Measurements from ENCODE around the gene HNRNPA1.
"Not testable (repeated sequence)": the region's sequence is repeated elsewhere in the genome, so short reads cannot be mapped to it uniquely, and the experiment has no call there.

DNA sequence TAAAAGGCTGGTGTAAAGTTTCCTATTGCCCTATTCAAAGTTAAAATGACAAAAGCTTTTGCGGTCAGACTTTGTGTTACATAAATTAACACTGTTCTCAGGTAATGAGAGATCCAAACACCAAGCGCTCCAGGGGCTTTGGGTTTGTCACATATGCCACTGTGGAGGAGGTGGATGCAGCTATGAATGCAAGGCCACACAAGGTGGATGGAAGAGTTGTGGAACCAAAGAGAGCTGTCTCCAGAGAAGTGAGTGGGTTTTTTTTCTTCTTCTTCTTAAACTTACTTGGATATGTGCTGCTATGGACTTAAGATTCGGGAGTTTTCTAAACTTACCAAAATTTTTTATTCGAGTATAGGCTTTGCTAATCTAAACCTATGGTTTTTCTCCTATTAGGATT, 1.2 kb downstream of the HNRNPA1 start:
- TF ChIP-seq, protein P1, sequence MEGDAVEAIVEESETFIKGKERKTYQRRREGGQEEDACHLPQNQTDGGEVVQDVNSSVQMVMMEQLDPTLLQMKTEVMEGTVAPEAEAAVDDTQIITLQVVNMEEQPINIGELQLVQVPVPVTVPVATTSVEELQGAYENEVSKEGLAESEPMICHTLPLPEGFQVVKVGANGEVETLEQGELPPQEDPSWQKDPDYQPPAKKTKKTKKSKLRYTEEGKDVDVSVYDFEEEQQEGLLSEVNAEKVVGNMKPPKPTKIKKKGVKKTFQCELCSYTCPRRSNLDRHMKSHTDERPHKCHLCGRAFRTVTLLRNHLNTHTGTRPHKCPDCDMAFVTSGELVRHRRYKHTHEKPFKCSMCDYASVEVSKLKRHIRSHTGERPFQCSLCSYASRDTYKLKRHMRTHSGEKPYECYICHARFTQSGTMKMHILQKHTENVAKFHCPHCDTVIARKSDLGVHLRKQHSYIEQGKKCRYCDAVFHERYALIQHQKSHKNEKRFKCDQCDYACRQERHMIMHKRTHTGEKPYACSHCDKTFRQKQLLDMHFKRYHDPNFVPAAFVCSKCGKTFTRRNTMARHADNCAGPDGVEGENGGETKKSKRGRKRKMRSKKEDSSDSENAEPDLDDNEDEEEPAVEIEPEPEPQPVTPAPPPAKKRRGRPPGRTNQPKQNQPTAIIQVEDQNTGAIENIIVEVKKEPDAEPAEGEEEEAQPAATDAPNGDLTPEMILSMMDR (IDR thresholded peaks at IDR 0.05), result not testable (repeated sequence)
- TF ChIP-seq POLR2A (IDR thresholded peaks at IDR 0.05); POLR2AphosphoS5 (IDR thresholded peaks at IDR 0.05; ENCODE audit: insufficient read depth in 1 of 2, low read depth in 1 of 2): not testable (repeated sequence)
